Heart left ventricle (tissue), 16 donors: ENCODE results near the gene LAPTM5. TPM values are rescaled to one million over a fixed set of nuclear protein-coding genes. Genes with fewer than 3 reads are reported as not detected.
A peak's percentile ranks its signal among the peaks of the same experiment; 100 is the strongest.

Experiments used
- ATAC-seq, 4 donors: fragments of 200-7000 bp; cut with Tn5 transposase; one replicate each; pipeline ENCODE4 v1.9.1; 2020 to 2022; ENCODE audit warnings: moderate library complexity in 4 of 4, mild to moderate bottlenecking in 3 of 4, moderate number of reproducible peaks in 1 of 4
- DNase-seq, 5 donors: peaks; one replicate each; pipeline ENCODE4 v3.0.0-alpha.2; 2020
- H3K27ac ChIP-seq, 12 donors: fragments of 200-600 bp; sonication (generic) in 4 of 12; one replicate each; pipeline versions ENCODE4 v1.5.0 to v1.8.0; 2016 to 2022; ENCODE audit warnings: mild to moderate bottlenecking in 2 of 12
- H3K27me3 ChIP-seq, 9 donors: fragments of 200-600 bp; sonication (generic) in 2 of 9; one replicate each; pipeline versions ENCODE4 v1.5.1 to v1.8.0; 2016 to 2022; ENCODE audit warnings: mild to moderate bottlenecking in 3 of 9
- H3K36me3 ChIP-seq, 9 donors: fragments of 200-600 bp; sonication (generic) in 2 of 9; one replicate each; pipeline versions ENCODE4 v1.5.0 to v1.8.0; 2018 to 2022; ENCODE audit warnings: mild to moderate bottlenecking in 2 of 9
- H3K4me1 ChIP-seq, 12 donors: fragments of 200-600 bp; sonication (generic) in 4 of 12; one replicate each; pipeline versions ENCODE4 v1.5.0 to v1.8.0; 2016 to 2022; ENCODE audit warnings: mild to moderate bottlenecking in 3 of 12
- H3K4me3 ChIP-seq, 12 donors: fragments of 200-600 bp; sonication (generic) in 4 of 12; one replicate each; pipeline versions ENCODE4 v1.5.0 to v1.8.0; 2017 to 2022; ENCODE audit warnings: mild to moderate bottlenecking in 9 of 12, moderate library complexity in 4 of 12
- H3K9me3 ChIP-seq, 12 donors: fragments of 200-600 bp; sonication (generic) in 4 of 12; one replicate each; pipeline versions ENCODE4 v1.5.0 to v1.8.0; 2016 to 2022; ENCODE audit warnings: mild to moderate bottlenecking in 1 of 12
- CTCF ChIP-seq, 12 donors: fragments of 200-600 bp; sonication (generic) in 4 of 12; IDR thresholded peaks; one replicate each; pipeline versions ENCODE4 v1.5.0 to v1.8.0; 2018 to 2022; ENCODE audit warnings: antibody characterized with exemption in 12 of 12, mild to moderate bottlenecking in 5 of 12
- POLR2A ChIP-seq, 2 donors: fragments of 450-650 bp; IDR thresholded peaks; one replicate each; pipeline ENCODE4 v1.6.1; 2017; ENCODE audit warnings: antibody characterized with exemption in 2 of 2, mild to moderate bottlenecking in 2 of 2, moderate library complexity in 2 of 2
- WGBS, 4 donors: extraction: QIAGEN DNeasy Blood & Tissue Kit in 2 of 4; methylation state at CpG; one replicate each; pipeline versions ENCODE4 v1.1.5 to v1.1.7; 2013 to 2018; 5-methylcytosine and 5-hydroxymethylcytosine counted together
- intact Hi-C, 10 donors: fragments of 100-400 bp; cut with DNase I; formaldehyde crosslinking; loops; one replicate each; pipeline versions ENCODE4 v1.11.1 to v1.14.2; 2022
- polyA plus RNA-seq, 2 donors: library from polyadenylated mRNA; stranded (reverse); fragments of 200-250 nt; gene quantifications; one replicate each; pipeline ENCODE4 v1.2.3, GENCODE V29; 2013
- total RNA-seq, 9 donors: library from RNA; depleted of rRNA in 2 of 9; stranded (reverse); fragments of >200 nt in 2 of 9; fragmentation: NEBNext Ultra II Directional in 3 of 9; extraction: Animal tissue kit (Norgen Biotek cat#: 25700) in 3 of 9; gene quantifications; one replicate each; pipeline versions ENCODE4 v1.1.0 to v1.2.4, GENCODE V29; 2016 to 2023
- donor health status: ischemic (EF 13 %, LVEDD 7.1; RV severe dilation, severe dysfunction).
- donor health status: healthy with polysubstance abuse.
- donor health status: DM: no; HTN: yes; CAD: no.
- donor health status: DM: no; HTN: no; CAD: no.
- donor health status: ischemic (EF 25% LVEDD 6.9; RV normal size, moderate dysfunction).
- donor health status: ischemic (EF 25% LVEDD 5.7; RV mildly dilated, moderate dysfunction).
- donor health status: healthy.
- donor health status: DM: yes; HTN: yes; CAD: no.
- donor health status: ischemic (EF 35%, LVEDD 5.7; RV mildly dilated, moderate dysfunction).
- donor health status: nonischemic (EF 11% LVEDD 7.7; RV severe dilation, severe dysfunction).
- donor health status: DM: yes; HTN: yes; CAD: no.
- donor health status: PGD.
- donor health status: ischemic (EF 29% LVEDD 5.4; RV normal size, mild dysfunction).
- donor health status: nonischemic (EF 23%, LVEDD 6.1; RV moderate dilation, normal function).

The LAPTM5 gene
- total and polyA plus RNA-seq, 11 donors = 6.9 to 260 (median 14.3) TPM

GRCh38 chr1:30754684-30755171 is 2.8 kb downstream of the LAPTM5 start:
- peak overlapping the region in 1 of 12 donors; percentile 95 for H3K27ac ChIP-seq
- H3K36me3 ChIP-seq = peaks cover 0 to 26% (median 0%) of the 10 kb centered on the region in 9 donors
- intact Hi-C loops = no loop called here
- DNase-seq (no peak), ATAC-seq (peak in 1 of 4 donors; percentile 37)
- no peaks in the 10 kb centered on the region for H3K9me3 ChIP-seq
- H3K4me1 ChIP-seq = peaks cover 0 to 90% (median 12%) of the 10 kb centered on the region in 12 donors
- 71 to 90% (median 81%) methylated on average over 6 to 9 of the region's 9 CpGs for WGBS, 4 donors
- no peak for TF ChIP-seq CTCF (IDR thresholded peaks at IDR 0.05)
- TF ChIP-seq POLR2A (IDR thresholded peaks at IDR 0.05) = no peak
- peaks cover 0 to 27% (median 0%) of the 10 kb centered on the region in 9 donors for H3K27me3 ChIP-seq
- peak overlapping the region in 2 of 12 donors; percentile 55 to 64 for H3K4me3 ChIP-seq

GRCh38 chr1:30753660-30754123 is 3.9 kb downstream of the LAPTM5 start:
- H3K27ac ChIP-seq = peak overlapping the region in 1 of 12 donors; percentile 95
- ATAC-seq = peak in 1 of 4 donors; percentile 15

GRCh38 chr1:30753118-30753517 is 4.5 kb downstream of the LAPTM5 start:
- peaks cover 0 to 32% (median 0%) of the 10 kb centered on the region in 9 donors for H3K36me3 ChIP-seq

More at GRCh38 chr1:30753660-30754123, 3.9 kb downstream of the LAPTM5 start:
- peaks cover 0 to 27% (median 0%) of the 10 kb centered on the region in 9 donors for H3K27me3 ChIP-seq
- H3K4me1 ChIP-seq = peaks cover 0 to 90% (median 12%) of the 10 kb centered on the region in 12 donors
- intact Hi-C loops = no loop called here
- TF ChIP-seq POLR2A (IDR thresholded peaks at IDR 0.05) = no peak
- no peak for TF ChIP-seq CTCF (IDR thresholded peaks at IDR 0.05)
- peaks cover 0 to 32% (median 0%) of the 10 kb centered on the region in 9 donors for H3K36me3 ChIP-seq
- peak overlapping the region in 1 of 12 donors; percentile 64 for H3K4me3 ChIP-seq
- no peak for DNase-seq
- no peaks in the 10 kb centered on the region for H3K9me3 ChIP-seq
- WGBS, 4 donors = 64 to 73% (median 67%) methylated on average over 13 of the region's 13 CpGs

GRCh38 chr1:30752651-30752908 is 5.0 kb downstream of the LAPTM5 start:
- WGBS, 4 donors = 80 to 87% (median 84%) methylated on average over 9 of the region's 9 CpGs
- Histone ChIP-seq H3K4me1 (peaks cover 0 to 90% (median 10%) of the 10 kb centered on the region in 12 donors), H3K27me3 (peaks cover 0 to 27% (median 0%) of the 10 kb centered on the region in 9 donors), H3K9me3 (no peaks in the 10 kb centered on the region), H3K36me3 (peaks cover 0 to 32% (median 0%) of the 10 kb centered on the region in 9 donors), H3K4me3 (no peak overlapping the region), H3K27ac (peak overlapping the region in 1 of 12 donors; percentile 42)
- ATAC-seq (no peak), DNase-seq (no peak)
- TF ChIP-seq CTCF (IDR thresholded peaks at IDR 0.05) (no peak), POLR2A (IDR thresholded peaks at IDR 0.05) (no peak)
- intact Hi-C loops = no loop called here

More at GRCh38 chr1:30753118-30753517, 4.5 kb downstream of the LAPTM5 start:
- Histone ChIP-seq H3K9me3 (no peaks in the 10 kb centered on the region), H3K4me1 (peaks cover 0 to 90% (median 12%) of the 10 kb centered on the region in 12 donors), H3K27ac (peak overlapping the region in 1 of 12 donors; percentile 95), H3K4me3 (peak overlapping the region in 1 of 12 donors; percentile 64), H3K27me3 (peaks cover 0 to 27% (median 0%) of the 10 kb centered on the region in 9 donors)
- ATAC-seq (no peak), DNase-seq (no peak)
- WGBS, 4 donors = 78 to 87% (median 86%) methylated on average over 3 of the region's 3 CpGs
- no peak for TF ChIP-seq POLR2A (IDR thresholded peaks at IDR 0.05)
- TF ChIP-seq CTCF (IDR thresholded peaks at IDR 0.05) = no peak
- intact Hi-C loops = no loop called here
